OCI-LY3 (cell line): ENCODE results near the gene MMP2.

Source experiments
- H2AFZ ChIP-seq: fragments of 200-600, 300-600 bp; shearing (Covaris generic); 2 replicates; pipeline ENCODE4 v1.6.0; 2014; ENCODE audit warnings: antibody characterized with exemption, low read depth, low read length
- H3K27ac ChIP-seq: fragments of 200-600, 300-600 bp; sonication (generic); 2 replicates; pipeline ENCODE4 v1.5.1; 2014; ENCODE audit warnings: mild to moderate bottlenecking, low read length, moderate library complexity, mixed read lengths
- H3K27me3 ChIP-seq: fragments of 200-600, 300-600 bp; sonication (generic); 2 replicates; pipeline ENCODE4 v1.6.1; 2014; ENCODE audit warnings: low read depth, low read length, mixed read lengths
- H3K36me3 ChIP-seq: fragments of 200-600, 300-600 bp; sonication (generic); replicated peaks from 2 replicates; pipeline ENCODE3; 2014; ENCODE audit warnings: low read depth, low read length, mixed read lengths
- H3K4me1 ChIP-seq: fragments of 300-600, 200-600 bp; sonication (generic); 2 replicates; pipeline ENCODE4 v1.6.1; 2014; ENCODE audit warnings: low read length, mixed read lengths
- H3K4me2 ChIP-seq: fragments of 200-600, 300-600 bp; sonication (generic); 2 replicates; pipeline ENCODE4 v1.6.1; 2014; ENCODE audit warnings: low read length, mixed read lengths
- H3K4me3 ChIP-seq: fragments of 300-600, 200-600 bp; sonication (generic); 2 replicates; pipeline ENCODE4 v1.5.1; 2014; ENCODE audit warnings: antibody characterized with exemption, mild to moderate bottlenecking, low read length, moderate library complexity
- H3K79me2 ChIP-seq: fragments of 300-600, 200-600 bp; shearing (Covaris generic); 2 replicates; pipeline ENCODE4 v1.6.1; 2014; ENCODE audit warnings: mild to moderate bottlenecking, low read length, mixed read lengths
- H3K9ac ChIP-seq: fragments of 300-600, 200-600 bp; shearing (Covaris generic); 2 replicates; pipeline ENCODE4 v1.6.0; 2014; ENCODE audit warnings: mild to moderate bottlenecking, low read length, moderate library complexity
- H3K9me3 ChIP-seq: fragments of 200-600, 300-600 bp; shearing (Covaris generic); 2 replicates; pipeline ENCODE4 v1.6.1; 2014; ENCODE audit warnings: low read length, mixed read lengths; ENCODE audit not compliant: insufficient read depth
- H4K20me1 ChIP-seq: fragments of 200-600, 300-600 bp; sonication (generic); 2 replicates; pipeline ENCODE4 v1.6.1; 2016; ENCODE audit warnings: low read length, mixed read lengths; ENCODE audit not compliant: insufficient read depth
- CTCF ChIP-seq: fragments of 200-600, 300-600 bp; sonication (generic); IDR thresholded peaks from 2 replicates; pipeline ENCODE4 v1.5.1; 2014; ENCODE audit warnings: antibody characterized with exemption, low read length, low read depth
- EZH2phosphoT487 ChIP-seq: fragments of 200-600 bp; shearing (Covaris generic); IDR thresholded peaks from 2 replicates; pipeline ENCODE4 v1.6.1; 2018; ENCODE audit warnings: antibody characterized with exemption, mixed run types, low read depth

The MMP2 gene

GRCh38 chr16:55439101-55439690, 39.8 kb upstream of the MMP2 start:
- no peaks in the 10 kb centered on the region for H3K79me2 ChIP-seq
- no peak overlapping the region for H2AFZ ChIP-seq
- no peaks in the 10 kb centered on the region for H3K4me1 ChIP-seq
- TF ChIP-seq CTCF = no peak
- TF ChIP-seq EZH2phosphoT487 = no peak
- H3K27me3 ChIP-seq = no peaks in the 10 kb centered on the region
- H3K36me3 ChIP-seq = no peaks in the 10 kb centered on the region
- no peak overlapping the region for H3K4me3 ChIP-seq
- H3K9me3 ChIP-seq = no peaks in the 10 kb centered on the region
- H3K9ac ChIP-seq = no peak overlapping the region
- no peak overlapping the region for H3K27ac ChIP-seq
- no peaks in the 10 kb centered on the region for H4K20me1 ChIP-seq
- no peak overlapping the region for H3K4me2 ChIP-seq

- no peaks in the 10 kb centered on the region for H3K36me3 ChIP-seq
Measured at GRCh38 chr16:55443434-55444346, 35.3 kb upstream of the MMP2 start.

GRCh38 chr16:55444754-55445485, 34.1 kb upstream of the MMP2 start:
- no peak overlapping the region for H3K4me2 ChIP-seq
- H4K20me1 ChIP-seq = no peaks in the 10 kb centered on the region
- H3K27me3 ChIP-seq = no peaks in the 10 kb centered on the region
- H3K9ac ChIP-seq = no peak overlapping the region
- H2AFZ ChIP-seq = no peak overlapping the region
- H3K4me1 ChIP-seq = no peaks in the 10 kb centered on the region
- H3K36me3 ChIP-seq = no peaks in the 10 kb centered on the region
- no peak for TF ChIP-seq EZH2phosphoT487
- TF ChIP-seq CTCF = no peak
- no peak overlapping the region for H3K4me3 ChIP-seq
- no peaks in the 10 kb centered on the region for H3K79me2 ChIP-seq
- no peaks in the 10 kb centered on the region for H3K9me3 ChIP-seq
- no peak overlapping the region for H3K27ac ChIP-seq

More at GRCh38 chr16:55443434-55444346, 35.3 kb upstream of the MMP2 start:
- no peaks in the 10 kb centered on the region for H4K20me1 ChIP-seq
- H3K79me2 ChIP-seq = no peaks in the 10 kb centered on the region
- no peak overlapping the region for H3K4me2 ChIP-seq
- H3K4me1 ChIP-seq = no peaks in the 10 kb centered on the region
- no peaks in the 10 kb centered on the region for H3K27me3 ChIP-seq
- TF ChIP-seq EZH2phosphoT487 (no peak), CTCF (no peak)
- H3K9me3 ChIP-seq = no peaks in the 10 kb centered on the region
- no peak overlapping the region for H3K27ac ChIP-seq
- H2AFZ ChIP-seq = no peak overlapping the region
- H3K9ac ChIP-seq = no peak overlapping the region
- H3K4me3 ChIP-seq = no peak overlapping the region

- no peaks in the 10 kb centered on the region for H3K36me3 ChIP-seq
- H3K4me2 ChIP-seq = no peak overlapping the region
- TF ChIP-seq EZH2phosphoT487 (no peak), CTCF (no peak)
- H3K27me3 ChIP-seq = no peaks in the 10 kb centered on the region
- no peaks in the 10 kb centered on the region for H3K79me2 ChIP-seq
- H2AFZ ChIP-seq = no peak overlapping the region
- no peak overlapping the region for H3K4me3 ChIP-seq
- H3K9me3 ChIP-seq = no peaks in the 10 kb centered on the region
- H3K4me1 ChIP-seq = no peaks in the 10 kb centered on the region
- no peak overlapping the region for H3K9ac ChIP-seq
- no peak overlapping the region for H3K27ac ChIP-seq
- H4K20me1 ChIP-seq = no peaks in the 10 kb centered on the region
Measured at GRCh38 chr16:55447231-55447630, 31.8 kb upstream of the MMP2 start.
